GM12801 (cell line): ENCODE results near the gene UCP3.

Experiments used
- TF ChIP-seq, protein P1 (sequence below): IDR thresholded peaks from one replicate; pipeline ENCODE4 v1.5.1; 2011; ENCODE audit warnings: control low read depth; ENCODE audit not compliant: insufficient read length; ENCODE audit errors: extremely low read depth

UCP3 gene, protein sequence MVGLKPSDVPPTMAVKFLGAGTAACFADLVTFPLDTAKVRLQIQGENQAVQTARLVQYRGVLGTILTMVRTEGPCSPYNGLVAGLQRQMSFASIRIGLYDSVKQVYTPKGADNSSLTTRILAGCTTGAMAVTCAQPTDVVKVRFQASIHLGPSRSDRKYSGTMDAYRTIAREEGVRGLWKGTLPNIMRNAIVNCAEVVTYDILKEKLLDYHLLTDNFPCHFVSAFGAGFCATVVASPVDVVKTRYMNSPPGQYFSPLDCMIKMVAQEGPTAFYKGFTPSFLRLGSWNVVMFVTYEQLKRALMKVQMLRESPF

DNA sequence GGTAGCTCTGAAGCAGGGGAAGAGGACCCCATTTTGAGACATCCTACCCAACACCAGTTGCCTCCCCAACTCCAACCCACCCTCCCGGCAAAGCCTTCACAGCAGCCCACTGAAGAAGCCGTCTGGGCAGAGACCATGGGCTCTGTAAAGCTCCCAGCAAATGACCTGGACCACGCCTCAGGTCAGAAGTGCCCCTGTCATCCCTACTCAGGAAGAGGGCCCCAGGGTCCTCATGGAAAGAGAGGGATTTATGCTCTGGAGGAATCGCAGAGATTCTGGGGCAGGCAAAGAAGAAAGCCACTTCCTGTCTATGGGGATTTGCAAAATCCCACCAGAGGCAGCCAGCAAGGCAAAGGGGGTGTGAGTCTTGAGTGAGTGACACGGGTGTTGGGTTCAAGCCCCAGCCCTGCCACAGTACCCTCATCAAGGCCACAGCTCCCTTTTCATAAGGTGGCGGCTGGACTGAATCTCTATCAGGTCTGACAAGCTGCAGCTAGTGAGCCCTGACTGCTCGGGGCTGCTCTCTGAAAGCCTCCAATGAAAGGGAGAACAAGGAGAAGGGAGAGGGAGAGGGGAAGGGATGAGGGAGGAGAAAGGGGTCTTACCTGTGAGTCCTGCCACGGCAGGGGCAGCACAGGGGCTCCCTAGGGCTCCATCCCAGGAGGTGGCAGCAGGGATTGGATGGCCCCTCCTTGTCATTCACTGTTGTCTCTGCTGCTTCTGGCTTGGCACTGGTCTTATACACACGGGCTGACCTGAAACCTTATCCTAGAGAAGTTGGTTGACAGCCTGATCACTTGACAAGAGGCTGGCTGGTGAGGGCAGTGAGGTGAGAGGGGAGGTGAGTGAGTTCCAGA is at the start of gene UCP3:
TSS of gene UCP3 (minus strand) at position 713 of the 857 bp plus-strand sequence. CDS start 2,043 bp downstream, outside the sequence.
- TF ChIP-seq, protein P1, sequence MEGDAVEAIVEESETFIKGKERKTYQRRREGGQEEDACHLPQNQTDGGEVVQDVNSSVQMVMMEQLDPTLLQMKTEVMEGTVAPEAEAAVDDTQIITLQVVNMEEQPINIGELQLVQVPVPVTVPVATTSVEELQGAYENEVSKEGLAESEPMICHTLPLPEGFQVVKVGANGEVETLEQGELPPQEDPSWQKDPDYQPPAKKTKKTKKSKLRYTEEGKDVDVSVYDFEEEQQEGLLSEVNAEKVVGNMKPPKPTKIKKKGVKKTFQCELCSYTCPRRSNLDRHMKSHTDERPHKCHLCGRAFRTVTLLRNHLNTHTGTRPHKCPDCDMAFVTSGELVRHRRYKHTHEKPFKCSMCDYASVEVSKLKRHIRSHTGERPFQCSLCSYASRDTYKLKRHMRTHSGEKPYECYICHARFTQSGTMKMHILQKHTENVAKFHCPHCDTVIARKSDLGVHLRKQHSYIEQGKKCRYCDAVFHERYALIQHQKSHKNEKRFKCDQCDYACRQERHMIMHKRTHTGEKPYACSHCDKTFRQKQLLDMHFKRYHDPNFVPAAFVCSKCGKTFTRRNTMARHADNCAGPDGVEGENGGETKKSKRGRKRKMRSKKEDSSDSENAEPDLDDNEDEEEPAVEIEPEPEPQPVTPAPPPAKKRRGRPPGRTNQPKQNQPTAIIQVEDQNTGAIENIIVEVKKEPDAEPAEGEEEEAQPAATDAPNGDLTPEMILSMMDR = no peak

DNA sequence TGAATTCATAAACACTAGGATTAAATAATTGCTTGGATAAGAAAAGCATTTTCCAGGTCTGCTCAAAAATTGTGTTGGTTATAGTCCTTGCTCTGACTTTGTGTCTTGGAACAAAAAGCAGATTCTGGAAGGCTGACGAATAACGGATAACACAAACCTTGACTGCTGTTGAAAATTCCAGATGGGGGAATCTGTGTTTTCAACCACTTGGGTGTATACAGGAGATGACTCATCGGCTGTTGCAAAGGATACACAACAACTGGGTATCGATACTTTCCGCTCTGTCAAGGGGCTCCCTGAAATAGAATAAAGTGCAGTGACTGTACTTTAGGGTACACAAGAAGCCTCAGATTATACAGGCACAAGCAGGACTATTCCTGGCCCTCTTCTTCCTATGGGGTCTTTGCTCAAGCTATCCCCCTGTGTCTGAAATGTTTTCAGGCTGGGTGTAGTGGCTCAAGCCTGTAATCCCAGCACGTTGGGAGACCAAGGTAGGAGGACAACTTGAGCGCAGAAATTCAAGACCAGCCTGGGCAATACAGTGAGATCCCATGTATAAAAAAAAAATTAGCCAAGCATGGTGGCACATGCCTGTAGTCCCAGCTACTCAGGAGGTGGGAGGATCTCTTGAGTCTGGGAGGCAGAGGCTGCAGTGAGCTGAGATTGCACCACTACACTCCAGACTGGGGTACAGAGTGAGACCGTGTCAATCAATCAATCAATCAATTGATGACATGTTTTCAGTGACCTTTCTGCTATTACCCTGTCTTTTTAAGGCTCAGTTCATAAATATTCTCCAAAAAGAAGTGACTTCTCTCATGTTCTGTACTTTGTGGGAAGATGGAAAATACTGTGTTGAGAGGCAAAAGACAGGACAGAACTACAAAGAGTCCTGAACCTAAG is 48.6 kb upstream of the UCP3 start:
- TF ChIP-seq, protein P1 = no peak

DNA sequence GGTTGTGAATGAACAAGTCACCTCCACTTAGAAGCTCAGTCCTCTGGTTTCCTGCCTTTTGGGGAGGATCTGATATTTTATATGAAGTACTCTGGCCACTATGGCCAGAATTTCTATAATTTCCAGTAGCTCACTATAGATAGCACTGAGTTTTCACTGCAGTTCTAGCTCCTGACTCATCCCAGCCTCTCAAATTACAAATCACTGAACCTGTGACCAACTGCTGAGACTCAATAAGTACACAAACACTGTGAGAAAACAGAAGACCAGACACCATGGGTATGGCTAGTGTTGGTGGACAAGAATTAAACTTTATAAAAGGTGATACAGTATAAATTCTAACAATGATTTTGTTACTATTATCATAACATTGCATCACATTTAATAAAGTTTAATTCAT is 47.1 kb upstream of the UCP3 start:
- TF ChIP-seq, protein P1 = no peak

DNA sequence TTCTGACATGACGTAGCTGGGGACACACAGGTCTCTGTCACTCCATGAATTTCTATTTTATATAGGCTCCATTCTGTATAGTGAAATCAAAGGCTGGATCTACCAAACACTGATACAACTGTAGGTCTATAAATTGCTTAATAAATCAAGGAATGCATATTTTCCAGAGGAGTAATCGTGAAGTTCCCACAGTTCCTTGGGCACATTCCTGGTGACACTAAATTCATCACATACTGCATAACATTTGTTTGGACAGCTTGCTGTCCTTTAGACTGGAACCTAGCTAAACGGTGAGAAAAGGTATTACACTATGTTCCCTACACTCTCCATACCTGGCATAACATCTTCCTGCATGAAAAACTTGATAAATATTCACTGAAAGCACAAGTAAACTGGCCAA is 41.6 kb upstream of the UCP3 start:
- TF ChIP-seq, protein P1 = no peak

DNA sequence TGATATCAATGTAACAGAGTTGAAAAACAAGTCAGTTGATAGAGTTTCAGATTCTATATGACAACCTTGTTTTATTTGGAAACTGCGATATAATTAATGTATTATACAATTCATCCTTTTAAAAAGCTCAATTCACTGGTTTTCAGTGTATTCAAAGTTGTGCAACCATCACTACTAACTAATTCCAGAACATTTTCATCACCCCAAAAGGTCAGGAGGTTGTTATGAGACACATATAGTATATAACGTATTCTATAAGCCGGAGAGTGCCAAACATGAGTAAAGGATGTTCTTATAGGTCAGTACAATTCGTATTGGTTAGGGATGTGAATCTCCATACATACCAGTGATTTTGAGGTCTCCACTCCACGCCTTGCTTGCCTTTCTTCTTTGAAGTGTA is 40.1 kb upstream of the UCP3 start:
- TF ChIP-seq, protein P1 = no peak

DNA sequence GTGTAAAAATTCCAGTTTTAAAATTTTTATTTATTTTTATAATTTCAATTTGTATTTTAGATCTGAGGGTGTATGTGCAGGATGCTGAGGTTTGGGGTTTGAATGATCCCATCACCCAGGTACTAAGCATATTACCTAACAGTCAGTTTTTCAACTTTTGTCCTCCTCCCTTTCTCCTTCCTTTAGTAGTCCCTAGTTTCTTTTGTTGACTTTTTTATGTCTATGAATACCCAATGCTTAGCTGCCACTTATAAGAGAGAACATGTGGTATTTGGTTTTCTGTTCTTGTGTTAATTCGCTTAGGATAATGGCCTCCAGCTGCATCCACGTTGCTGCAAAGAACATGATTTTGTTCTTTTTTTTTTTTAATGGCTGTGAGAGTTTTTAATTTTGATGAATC is 35.7 kb upstream of the UCP3 start:
- TF ChIP-seq, protein P1 = no peak

DNA sequence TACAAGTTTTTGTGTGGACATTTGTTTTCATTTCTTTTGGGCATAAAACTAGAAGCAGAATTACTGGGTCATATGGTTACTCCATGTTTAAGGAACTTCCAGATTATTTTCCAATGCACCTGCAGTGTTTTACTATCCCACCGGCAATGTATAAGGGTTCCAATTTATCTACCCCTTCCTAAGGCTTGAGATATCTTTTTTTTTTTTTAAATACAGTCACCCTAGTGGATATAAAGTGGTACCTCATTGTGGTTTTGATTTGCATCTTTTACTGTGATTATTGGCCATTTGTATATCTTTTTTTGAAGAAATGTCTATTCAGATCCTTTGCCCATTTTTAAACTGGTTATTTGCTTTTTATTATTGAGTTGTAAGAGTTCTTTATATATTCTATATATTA is 34.6 kb upstream of the UCP3 start:
- TF ChIP-seq, protein P1 = no peak
